GM18507 (cell line): ENCODE results near the gene ZNF831.

Experiments used
- DNase-seq: peaks from one replicate; pipeline ENCODE4 v3.0.0; 2011; ENCODE audit warnings: low read depth; ENCODE audit not compliant: insufficient read length; ENCODE audit errors: extremely low spot score
- FAIRE-seq: peaks from 2 replicates; lab custom pipeline; 2011; peaks lifted over from hg19 to GRCh38; lab: Jason Lieb, UNC

Gene ZNF831

GRCh38 chr20:59223750-59224149 lies 60.1 kb downstream of the ZNF831 start:
- DNase-seq (no peak), FAIRE-seq (no peak)

DNA sequence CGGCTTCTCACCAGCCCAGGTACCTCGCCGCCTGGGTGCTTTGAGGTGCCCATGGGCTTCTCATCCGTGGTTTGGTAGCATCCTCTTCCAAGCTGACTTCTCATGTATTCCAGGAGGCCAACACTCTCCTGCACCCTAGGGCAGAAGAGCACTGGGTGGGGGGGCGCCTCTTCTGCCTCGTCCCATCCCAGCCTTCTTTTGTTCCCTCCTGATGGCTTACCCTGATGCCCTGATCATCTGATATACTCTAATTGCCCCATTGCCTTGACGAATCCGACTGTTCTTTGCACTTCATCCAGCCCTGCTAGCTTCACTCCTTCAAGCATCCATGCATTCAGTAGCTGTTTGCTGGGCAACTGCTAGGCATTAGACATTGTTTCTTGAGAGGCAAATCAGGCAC lies 60.6 kb downstream of the ZNF831 start:
- FAIRE-seq (no peak), DNase-seq (no peak)

- FAIRE-seq (no peak), DNase-seq (no peak)
Measured at GRCh38 chr20:59230385-59230784, 66.8 kb downstream of the ZNF831 start.

GRCh38 chr20:59231124-59231804 lies 67.6 kb downstream of the ZNF831 start:
- DNase-seq (no peak), FAIRE-seq (no peak)

GRCh38 chr20:59232618-59233017 lies 69.0 kb downstream of the ZNF831 start:
- DNase-seq (no peak), FAIRE-seq (no peak)

DNA sequence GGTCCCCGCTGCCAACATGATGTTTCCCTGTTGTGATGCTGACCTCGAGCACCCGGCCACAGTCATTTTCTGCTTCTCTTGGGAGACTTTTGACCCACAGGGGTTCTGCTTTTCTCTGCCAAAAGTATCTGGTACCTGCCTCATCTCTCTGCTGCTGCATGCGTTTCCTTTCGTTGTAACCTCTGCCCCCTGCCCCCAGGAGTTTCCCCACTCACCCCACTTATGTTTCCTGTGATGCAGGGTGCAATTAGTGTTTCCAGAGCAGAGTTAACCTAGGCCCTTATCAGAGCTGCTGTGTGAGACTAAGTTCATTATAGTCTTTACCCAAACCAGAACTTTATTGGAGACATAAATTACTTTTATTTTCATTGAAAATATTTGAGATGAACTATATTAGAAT lies 71.6 kb downstream of the ZNF831 start:
- no peak for FAIRE-seq
- DNase-seq = no peak

DNA sequence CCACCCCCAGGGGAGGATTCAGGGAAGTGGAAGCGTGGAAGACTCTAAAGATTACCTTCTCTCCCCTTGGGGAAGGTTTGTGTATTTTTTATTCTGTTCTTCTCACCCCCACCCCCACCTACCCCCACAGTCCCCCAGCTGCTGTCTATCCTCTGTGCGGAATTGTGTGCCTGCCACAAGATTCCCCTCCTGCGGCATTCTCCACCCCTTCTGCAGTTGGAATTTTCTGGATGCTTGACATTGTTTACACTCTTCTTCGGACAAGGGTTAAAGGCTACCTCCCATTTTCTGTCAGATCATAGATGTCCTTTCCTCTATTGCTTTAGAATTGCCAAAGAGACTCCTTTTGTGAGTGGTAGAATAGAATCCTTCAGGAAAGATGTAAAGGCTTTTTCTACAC lies 76.4 kb downstream of the ZNF831 start:
- no peak for FAIRE-seq

GRCh38 chr20:59242714-59243626 lies 79.3 kb downstream of the ZNF831 start:
- DNase-seq (no peak), FAIRE-seq (no peak)

More for the DNA sequence above, 76.4 kb downstream of the ZNF831 start:
- DNase-seq = no peak

- DNase-seq (no peak), FAIRE-seq (no peak)
Measured at GRCh38 chr20:59246691-59247400, 83.2 kb downstream of the ZNF831 start.

DNA sequence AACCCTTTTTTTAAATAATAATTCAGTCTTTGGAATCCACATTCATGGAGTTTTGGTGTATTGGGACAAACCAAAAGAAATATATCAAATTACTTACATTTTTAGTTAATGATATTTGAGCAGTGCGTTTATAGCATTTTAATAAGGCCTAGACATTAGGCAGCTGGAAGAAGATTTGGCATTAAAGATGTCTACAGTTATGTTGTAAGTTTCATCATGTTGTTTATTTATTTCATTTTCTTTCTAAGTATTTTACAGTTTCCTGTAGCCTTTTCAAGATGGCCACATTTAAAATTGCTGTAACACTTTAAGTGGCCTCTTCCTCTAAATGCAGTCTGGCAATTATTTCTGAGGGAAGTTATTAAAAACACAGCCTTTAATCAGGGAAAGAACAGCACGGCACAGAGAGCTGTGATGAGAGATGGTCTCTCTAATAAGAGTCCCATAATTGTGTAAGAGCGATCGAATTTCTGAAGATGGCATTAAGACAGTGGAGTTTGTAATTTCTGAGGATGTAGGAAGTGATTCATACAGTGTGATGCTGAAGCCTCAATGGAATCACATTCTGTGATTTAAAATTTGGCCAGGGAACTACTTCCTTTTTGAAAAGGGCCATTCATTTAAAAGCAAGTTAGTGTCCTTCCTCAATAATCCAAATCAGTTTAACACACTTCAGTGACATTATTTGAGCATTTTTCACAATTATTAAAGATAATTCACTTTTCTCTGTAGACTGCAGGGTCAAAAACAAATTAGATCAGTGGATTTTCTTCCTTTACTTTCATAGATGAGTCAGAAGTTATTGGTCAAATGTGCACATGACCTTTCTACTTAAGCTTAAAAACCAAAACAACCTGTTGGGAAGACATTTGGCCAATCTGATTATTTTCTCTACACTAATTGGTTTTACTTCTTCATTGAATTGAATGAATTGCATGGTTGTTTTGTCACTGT lies 84.4 kb downstream of the ZNF831 start:
- no peak for DNase-seq
- FAIRE-seq = no peak

DNA sequence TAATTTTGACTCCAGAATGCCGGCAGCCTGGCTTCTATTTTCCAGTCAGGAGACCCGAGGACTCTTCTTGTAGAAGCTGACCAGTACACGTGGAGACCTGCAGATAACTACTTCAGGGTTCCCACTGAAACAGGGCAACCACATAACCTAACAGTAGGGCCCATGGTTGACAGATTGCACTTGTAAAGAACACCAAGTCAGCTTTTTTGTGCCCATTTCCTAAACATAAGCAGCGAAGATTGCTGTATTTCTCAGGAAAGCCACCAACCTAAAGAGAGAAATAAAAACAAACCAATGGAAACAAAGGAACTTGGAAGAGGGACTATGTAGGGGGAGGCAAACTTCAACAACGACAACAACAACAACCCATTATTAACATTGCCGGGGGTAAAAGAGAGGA lies 86.7 kb downstream of the ZNF831 start:
- DNase-seq (no peak), FAIRE-seq (no peak)

- no peak for FAIRE-seq
- no peak for DNase-seq
Measured at GRCh38 chr20:59253325-59253724, 89.7 kb downstream of the ZNF831 start.

DNA sequence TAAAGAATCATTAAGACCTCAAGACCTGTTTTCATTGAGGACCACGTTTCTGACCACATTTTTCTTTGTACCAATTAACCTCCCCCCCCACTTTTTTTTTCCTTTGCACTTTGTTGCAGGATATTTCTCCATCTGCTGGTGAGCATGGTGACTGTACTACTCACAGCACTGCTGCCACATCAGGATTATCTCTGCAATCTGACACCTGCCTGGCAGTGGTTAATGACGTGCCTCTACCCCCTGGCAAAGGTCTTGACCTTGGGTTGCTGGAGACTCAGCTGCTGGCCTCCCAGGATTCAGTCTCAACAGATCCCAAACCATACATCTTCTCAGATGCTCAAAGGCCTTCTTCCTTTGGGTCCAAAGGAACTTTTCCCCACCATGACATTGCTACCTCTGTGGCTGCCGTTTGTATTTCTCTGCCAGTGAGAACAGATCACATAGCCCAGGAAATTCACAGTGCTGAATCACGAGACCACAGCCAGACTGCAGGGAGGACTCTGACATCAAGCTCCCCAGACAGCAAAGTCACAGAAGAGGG lies 90.2 kb downstream of the ZNF831 start:
- no peak for DNase-seq
- no peak for FAIRE-seq

DNA sequence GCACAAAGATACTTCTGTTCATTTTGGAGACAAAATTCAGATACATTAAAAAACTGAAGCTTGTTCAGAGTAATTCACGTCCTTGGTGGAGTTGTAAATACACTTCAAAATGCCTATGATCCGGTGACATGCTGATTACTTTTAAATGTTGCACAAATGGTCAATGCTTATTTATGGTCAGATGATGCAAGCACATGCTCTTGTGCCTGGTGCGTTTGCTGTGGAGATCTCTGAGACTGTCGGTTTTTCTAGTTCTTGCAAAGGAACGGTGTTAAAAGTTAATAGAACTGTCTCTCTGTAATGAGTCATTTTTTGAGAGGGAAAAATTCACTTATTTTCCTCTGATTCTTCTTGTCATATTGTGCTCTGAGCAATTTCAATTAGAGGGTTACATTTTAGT lies 91.6 kb downstream of the ZNF831 start:
- DNase-seq (no peak), FAIRE-seq (no peak)

DNA sequence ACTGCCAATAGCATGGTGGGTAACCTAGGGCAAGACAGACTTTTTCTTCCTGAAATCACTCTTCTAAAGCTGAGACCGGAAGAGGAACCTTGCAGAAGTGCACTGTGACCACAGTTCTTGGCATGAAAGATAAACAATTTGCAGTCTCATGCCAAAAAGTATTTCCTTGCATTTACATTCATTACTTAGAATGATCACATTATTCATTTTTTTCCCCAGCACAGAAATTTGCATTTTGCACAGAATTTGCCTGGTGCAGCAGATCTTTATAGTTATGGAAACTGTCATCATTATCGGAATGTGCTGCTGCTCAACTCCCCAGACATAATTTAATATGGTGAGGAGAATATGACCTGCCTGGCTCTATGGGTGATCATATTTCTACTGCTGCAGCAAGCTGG lies 94.6 kb downstream of the ZNF831 start:
- FAIRE-seq = no peak
- DNase-seq = no peak

- FAIRE-seq (no peak), DNase-seq (no peak)
Measured at GRCh38 chr20:59259946-59260345, 96.3 kb downstream of the ZNF831 start.

GRCh38 chr20:59265298-59265697 lies 101.7 kb downstream of the ZNF831 start:
- DNase-seq (no peak), FAIRE-seq (no peak)

GRCh38 chr20:59268870-59269269 lies 105.2 kb downstream of the ZNF831 start:
- DNase-seq = no peak
- no peak for FAIRE-seq

DNA sequence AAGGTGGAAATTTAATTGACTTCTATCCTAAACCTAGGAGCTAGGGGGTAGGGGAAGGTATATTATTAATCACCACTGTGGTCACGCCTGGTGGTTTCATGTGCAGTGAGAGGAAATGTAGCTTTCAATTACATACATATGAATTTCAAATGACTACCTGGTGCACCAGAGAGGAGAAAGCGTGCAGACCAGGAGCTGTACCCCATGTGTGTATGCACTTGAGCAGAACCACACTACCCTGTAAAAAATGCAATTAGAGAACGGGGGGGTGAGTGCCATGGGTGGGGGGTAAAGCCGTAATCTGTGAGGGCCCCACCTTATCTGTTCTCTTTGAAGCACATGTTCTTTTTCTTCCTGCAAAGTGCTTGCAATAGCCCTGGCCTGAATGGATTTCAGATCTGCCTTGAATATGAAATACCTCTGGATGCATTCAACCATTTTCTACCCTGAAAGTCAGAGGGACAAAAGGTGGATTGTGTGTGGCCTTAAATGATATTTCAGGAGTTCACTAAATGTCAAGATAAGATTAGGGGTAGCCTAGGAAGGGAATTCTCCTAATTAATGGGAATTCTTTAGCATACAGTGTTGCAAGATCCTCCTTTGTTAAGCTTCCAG lies 105.9 kb downstream of the ZNF831 start:
- FAIRE-seq = no peak

More for the DNA sequence above, 105.9 kb downstream of the ZNF831 start:
- no peak for DNase-seq
